HFF-Myc (cell line): ENCODE data around the gene TMEM134.

Experiments used
- DNase-seq: peaks from one replicate; pipeline ENCODE4 v3.0.0-alpha.2; 2011; ENCODE audit warnings: low read depth; ENCODE audit errors: extremely low read depth
- H3K4me3 ChIP-seq: replicated peaks from 2 replicates; pipeline ENCODE4 v1.5.1; 2011; ENCODE audit warnings: low read depth, mild to moderate bottlenecking, control low read depth, low read length
- CTCF ChIP-seq: IDR thresholded peaks from 2 replicates; pipeline ENCODE4 v1.5.1; 2012; ENCODE audit warnings: mild to moderate bottlenecking, low read depth, low read length, control low read depth; ENCODE audit errors: missing control alignments

Gene TMEM134

GRCh38 chr11:67493548-67494370, 24.7 kb upstream of the TMEM134 start:
- no peak overlapping the region for H3K4me3 ChIP-seq
- no peak for DNase-seq
- TF ChIP-seq CTCF = no peak

- no peak for DNase-seq
- TF ChIP-seq CTCF = no peak
- no peak overlapping the region for H3K4me3 ChIP-seq
Observed at GRCh38 chr11:67492801-67493547, 23.9 kb upstream of the TMEM134 start.

GRCh38 chr11:67492069-67492727, 23.1 kb upstream of the TMEM134 start:
- no peak for TF ChIP-seq CTCF
- no peak for DNase-seq
- no peak overlapping the region for H3K4me3 ChIP-seq

GRCh38 chr11:67491276-67492068, 22.4 kb upstream of the TMEM134 start:
- H3K4me3 ChIP-seq = no peak overlapping the region
- no peak for DNase-seq
- no peak for TF ChIP-seq CTCF

- no peak overlapping the region for H3K4me3 ChIP-seq
- no peak for TF ChIP-seq CTCF
- DNase-seq = no peak
Observed at GRCh38 chr11:67490727-67491065, 21.6 kb upstream of the TMEM134 start.

GRCh38 chr11:67489885-67490726, 21.1 kb upstream of the TMEM134 start:
- no peak for DNase-seq
- H3K4me3 ChIP-seq = no peak overlapping the region
- no peak for TF ChIP-seq CTCF
